IMR-90 (cell line): ENCODE results near the gene CNDP1. TPM values are rescaled to one million over a fixed set of nuclear protein-coding genes. Genes with fewer than 3 reads are reported as not detected.

ENCODE experiments used
- ATAC-seq: fragments of 200-7000 bp; cut with Tn5 transposase; 2 replicates; pipeline ENCODE4 v1.9.1; 2020; ENCODE audit warnings: low read depth, mild to moderate bottlenecking, moderate library complexity
- BruUV-seq: library from RNA; stranded (reverse); fragments of 400-500 nt; replicated peaks from 2 replicates; lab custom pipeline; 2021; lab: Mats Ljungman, UMichigan
- CTCF ChIA-PET: fragments of 300-600 bp; formaldehyde crosslinking; extraction: SDS; loops from one replicate; lab custom pipeline; 2021; ENCODE audit warnings: antibody characterized with exemption; lab: Yijun Ruan, JAX
- POLR2A ChIA-PET: fragments of 300-600 bp; sonication (Branson Sonifier 250); formaldehyde crosslinking; loops from one replicate; lab custom pipeline; 2022; ENCODE audit warnings: antibody characterized with exemption; ENCODE audit not compliant: unreplicated experiment; lab: Charles Lee
- DNase-seq: peaks from one replicate; pipeline ENCODE4 v3.0.0; 2013
- H2AFZ ChIP-seq: replicated peaks from 2 replicates; pipeline ENCODE3; 2013; ENCODE audit warnings: low read length, mild to moderate bottlenecking; ENCODE audit not compliant: poor library complexity
- H2AK5ac ChIP-seq: 2 replicates; pipeline ENCODE4 v1.6.1; 2013; ENCODE audit warnings: low read depth, low read length, inconsistent platforms
- H2AK9ac ChIP-seq: replicated peaks from 2 replicates; pipeline ENCODE3; 2013; ENCODE audit warnings: mild to moderate bottlenecking, low read depth, low read length, moderate library complexity; ENCODE audit not compliant: poor library complexity
- H2BK120ac ChIP-seq: 2 replicates; pipeline ENCODE4 v1.6.1; 2013; ENCODE audit warnings: low read depth, low read length, inconsistent platforms
- H2BK15ac ChIP-seq: 3 replicates; pipeline ENCODE4 v1.6.1; 2013; ENCODE audit warnings: low read depth, low read length, inconsistent platforms
- H2BK20ac ChIP-seq: 2 replicates; pipeline ENCODE4 v1.6.1; 2013; ENCODE audit warnings: low read depth, mild to moderate bottlenecking, inconsistent platforms, low read length, moderate library complexity
- H2BK5ac ChIP-seq: 2 replicates; pipeline ENCODE4 v1.6.1; 2013; ENCODE audit warnings: mild to moderate bottlenecking, low read depth, low read length, inconsistent platforms; ENCODE audit not compliant: poor library complexity, severe bottlenecking
- H3K14ac ChIP-seq: replicated peaks from 2 replicates; pipeline ENCODE4 v1.6.1; 2013; ENCODE audit warnings: low read depth, low read length, inconsistent platforms
- H3K18ac ChIP-seq: 2 replicates; pipeline ENCODE4 v1.6.1; 2013; ENCODE audit warnings: low read depth, low read length, control low read depth
- H3K23ac ChIP-seq: 2 replicates; pipeline ENCODE4 v1.6.1; 2013; ENCODE audit warnings: low read depth, low read length, inconsistent platforms
- H3K27ac ChIP-seq: 2 replicates; pipeline ENCODE4 v1.5.1; 2013; ENCODE audit warnings: mild to moderate bottlenecking, control low read depth, low read length; ENCODE audit not compliant: insufficient read depth
- H3K27me3 ChIP-seq: 2 replicates; pipeline ENCODE4 v1.6.1; 2013; ENCODE audit warnings: low read length; ENCODE audit not compliant: control insufficient read depth, insufficient read depth
- H3K36me3 ChIP-seq: 2 replicates; pipeline ENCODE4 v1.6.1; 2013; ENCODE audit warnings: low read length, mixed read lengths; ENCODE audit not compliant: control insufficient read depth, insufficient read depth
- H3K4ac ChIP-seq: 2 replicates; pipeline ENCODE4 v1.6.1; 2013; ENCODE audit warnings: low read depth, low read length, inconsistent platforms
- H3K4me1 ChIP-seq: 2 replicates; pipeline ENCODE4 v1.6.1; 2013; ENCODE audit warnings: low read length, mixed read lengths; ENCODE audit not compliant: control insufficient read depth, insufficient read depth
- H3K4me2 ChIP-seq: 2 replicates; pipeline ENCODE4 v1.6.1; 2013; ENCODE audit warnings: low read depth, mild to moderate bottlenecking, control low read depth, low read length, moderate library complexity
- H3K4me3 ChIP-seq: 2 replicates; pipeline ENCODE4 v1.5.1; 2013; ENCODE audit warnings: low read depth, mild to moderate bottlenecking, control low read depth, low read length, moderate library complexity; ENCODE audit not compliant: insufficient read depth
- H3K56ac ChIP-seq: 2 replicates; pipeline ENCODE4 v1.6.1; 2013; ENCODE audit warnings: low read length, inconsistent platforms; ENCODE audit not compliant: insufficient read depth; ENCODE audit errors: extremely low read depth
- H3K79me1 ChIP-seq, 2 experiments: 2 replicates each; pipeline ENCODE4 v1.6.1; 2013; ENCODE audit warnings: low read length in 2 of 2, inconsistent platforms in 1 of 2, low read depth in 1 of 2
- H3K9ac ChIP-seq: 2 replicates; pipeline ENCODE4 v1.6.1; 2013; ENCODE audit warnings: low read depth, low read length, control low read depth
- H3K9me1 ChIP-seq: 2 replicates; pipeline ENCODE4 v1.6.1; 2013; ENCODE audit warnings: low read length, inconsistent platforms; ENCODE audit not compliant: insufficient read depth
- H3K9me3 ChIP-seq: 2 replicates; pipeline ENCODE4 v1.6.1; 2013; ENCODE audit warnings: low read length; ENCODE audit not compliant: control insufficient read depth, insufficient read depth
- H4K20me1 ChIP-seq: 2 replicates; pipeline ENCODE4 v1.6.1; 2013; ENCODE audit warnings: low read length, inconsistent platforms; ENCODE audit not compliant: insufficient read depth
- H4K5ac ChIP-seq: 2 replicates; pipeline ENCODE4 v1.6.1; 2013; ENCODE audit warnings: mild to moderate bottlenecking, low read depth, low read length, control low read depth
- H4K8ac ChIP-seq, 2 experiments: 2 replicates each; pipeline ENCODE4 v1.6.1; 2013; ENCODE audit warnings: low read depth in 2 of 2, low read length in 2 of 2, control low read depth in 1 of 2, inconsistent platforms in 1 of 2
- H4K91ac ChIP-seq: 2 replicates; pipeline ENCODE4 v1.6.1; 2013; ENCODE audit warnings: low read depth, low read length, inconsistent platforms; ENCODE audit not compliant: insufficient read depth
- BHLHE40 ChIP-seq: fragments of 150-350 bp; IDR thresholded peaks from 2 replicates; pipeline ENCODE4 v1.6.1; 2016; ENCODE audit warnings: mild to moderate bottlenecking, low read depth, low read length
- CEBPB ChIP-seq: IDR thresholded peaks from 2 replicates; pipeline ENCODE4 v1.6.1; 2012; ENCODE audit warnings: low read depth, low read length, improper control_type of control experiment
- CHD1 ChIP-seq: IDR thresholded peaks from 2 replicates; pipeline ENCODE4 v1.6.1; 2012; ENCODE audit warnings: low read depth, low read length, improper control_type of control experiment
- FOS ChIP-seq: fragments of 150-350 bp; IDR thresholded peaks from 2 replicates; pipeline ENCODE4 v1.6.1; 2016; ENCODE audit warnings: low read depth, low read length
- MAFK ChIP-seq: IDR thresholded peaks from 2 replicates; pipeline ENCODE4 v1.6.1; 2012; ENCODE audit warnings: low read depth, low read length, improper control_type of control experiment
- MAZ ChIP-seq: IDR thresholded peaks from 2 replicates; pipeline ENCODE4 v1.6.1; 2012; ENCODE audit warnings: low read depth, mild to moderate bottlenecking, low read length, improper control_type of control experiment, moderate library complexity, borderline replicate concordance
- MXI1 ChIP-seq: IDR thresholded peaks from 2 replicates; pipeline ENCODE4 v1.6.1; 2012; ENCODE audit warnings: low read depth, mild to moderate bottlenecking, low read length, moderate library complexity, borderline replicate concordance
- POLR2A ChIP-seq: IDR thresholded peaks from 2 replicates; pipeline ENCODE4 v1.6.1; 2012; ENCODE audit warnings: mild to moderate bottlenecking, low read depth, low read length
- RAD21 ChIP-seq: IDR thresholded peaks from 2 replicates; pipeline ENCODE4 v1.6.1; 2012; ENCODE audit warnings: low read length, improper control_type of control experiment
- RCOR1 ChIP-seq: IDR thresholded peaks from 2 replicates; pipeline ENCODE4 v1.6.1; 2012; ENCODE audit warnings: mild to moderate bottlenecking, low read length, improper control_type of control experiment; ENCODE audit not compliant: insufficient replicate concordance
- RFX5 ChIP-seq: IDR thresholded peaks from 2 replicates; pipeline ENCODE4 v1.8.0; 2012; ENCODE audit warnings: low read depth, mild to moderate bottlenecking, low read length, moderate library complexity
- SMC3 ChIP-seq: fragments of 150-350 bp; IDR thresholded peaks from 2 replicates; pipeline ENCODE4 v1.6.1; 2016; ENCODE audit warnings: low read depth, mild to moderate bottlenecking, antibody characterized with exemption, low read length, moderate library complexity
- WGBS, 2 experiments: methylation state at CpG; one replicate each; pipeline versions ENCODE4 v1.1.5 to v1.1.7; 2013; ENCODE audit warnings: missing lambda C conversion rate in 2 of 2; ENCODE audit not compliant: insufficient read length in 1 of 2; ENCODE audit errors: extremely low coverage in 2 of 2; 5-methylcytosine and 5-hydroxymethylcytosine counted together
- dilution Hi-C: fragments of 300-500 bp; cut with HindIII; formaldehyde crosslinking; loops from one replicate; pipeline ENCODE4 v1.14.3; 2018; ENCODE audit warnings: low sequenced_read_pairs; ENCODE audit not compliant: unreplicated experiment
- in situ Hi-C: fragments of 300-500 bp; cut with MboI; formaldehyde crosslinking; loops from 3 replicates; pipeline ENCODE4 v1.14.3; 2019; ENCODE audit warnings: low sequenced_read_pairs, inconsistent platforms, mixed read lengths
- intact Hi-C: fragments of 100-400 bp; cut with micrococcal nuclease; formaldehyde crosslinking; loops from 2 replicates; pipeline ENCODE4 v1.10.0; 2022
- polyA plus RNA-seq, 3 experiments: library from polyadenylated mRNA; depleted of rRNA; stranded (reverse); fragments of >200 nt; gene quantifications; 2 replicates each; pipeline ENCODE4 v1.2.3, GENCODE V29; 2012; ENCODE audit warnings: low replicate concordance in 1 of 3
- total RNA-seq: library from RNA; depleted of rRNA; stranded (reverse); fragments of >200 nt; gene quantifications from 2 replicates; pipeline ENCODE4 v1.2.3, GENCODE V29; 2012
- TF ChIP-seq, protein P1 (sequence below): fragments of 150-350 bp; IDR thresholded peaks from 2 replicates; pipeline ENCODE4 v1.6.1; 2016; ENCODE audit warnings: low read depth, mild to moderate bottlenecking, low read length, moderate library complexity, borderline replicate concordance
- TF ChIP-seq, protein P2 (sequence below): conservative IDR thresholded peaks from 2 replicates; pipeline ENCODE4 v1.5.1; 2012; ENCODE audit warnings: mild to moderate bottlenecking, low read depth, low read length, improper control_type of control experiment
- TF ChIP-seq, protein P3 (sequence below): fragments of 150-350 bp; IDR thresholded peaks from 2 replicates; pipeline ENCODE4 v1.6.1; 2017; ENCODE audit warnings: mild to moderate bottlenecking, antibody characterized with exemption, low read length, low read depth

Gene CNDP1
- total and polyA plus RNA-seq, 2 of the 4 experiments (the other 2 are of a cell fraction) = not detected

DNA sequence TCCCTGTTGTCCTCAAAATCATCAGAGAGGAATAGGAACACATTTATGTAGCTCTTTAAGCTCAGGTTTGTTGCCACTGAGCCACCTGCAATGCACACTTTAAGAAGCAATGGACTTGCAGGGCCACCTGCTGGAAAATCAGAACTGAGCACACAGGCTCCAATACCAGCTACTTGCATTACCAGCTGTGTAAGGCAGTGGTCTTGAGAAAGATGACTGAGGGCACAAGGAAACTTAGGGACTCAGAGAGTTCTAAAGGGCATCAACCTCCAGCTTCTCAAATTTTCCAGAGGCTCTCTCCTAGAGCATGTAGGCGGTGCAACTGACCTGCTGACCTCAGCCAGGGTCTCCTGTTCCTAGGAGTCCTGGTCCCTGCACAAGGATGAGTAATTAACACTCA lies 40.6 kb upstream of the CNDP1 start:
- ATAC-seq = no peak
- no peak overlapping the region for H2BK120ac ChIP-seq
- intact Hi-C loops (no loop called here), in situ Hi-C loops (no loop called here), dilution Hi-C loops (no loop called here)
- H2AK5ac ChIP-seq = no peak overlapping the region
- no peak overlapping the region for H2AK9ac ChIP-seq
- H2BK15ac ChIP-seq = no peak overlapping the region
- no peak overlapping the region for H4K91ac ChIP-seq
- H4K8ac ChIP-seq = no peak overlapping the region
- no peak overlapping the region for H3K56ac ChIP-seq
- no peak for TF ChIP-seq MXI1
- 0 out of 2 replicates have a peak, but pooled peaks have one; percentile 25 for TF ChIP-seq SMC3
- TF ChIP-seq MAFK = no peak
- TF ChIP-seq, protein P1, sequence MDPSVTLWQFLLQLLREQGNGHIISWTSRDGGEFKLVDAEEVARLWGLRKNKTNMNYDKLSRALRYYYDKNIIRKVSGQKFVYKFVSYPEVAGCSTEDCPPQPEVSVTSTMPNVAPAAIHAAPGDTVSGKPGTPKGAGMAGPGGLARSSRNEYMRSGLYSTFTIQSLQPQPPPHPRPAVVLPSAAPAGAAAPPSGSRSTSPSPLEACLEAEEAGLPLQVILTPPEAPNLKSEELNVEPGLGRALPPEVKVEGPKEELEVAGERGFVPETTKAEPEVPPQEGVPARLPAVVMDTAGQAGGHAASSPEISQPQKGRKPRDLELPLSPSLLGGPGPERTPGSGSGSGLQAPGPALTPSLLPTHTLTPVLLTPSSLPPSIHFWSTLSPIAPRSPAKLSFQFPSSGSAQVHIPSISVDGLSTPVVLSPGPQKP = no peak
- no peak for TF ChIP-seq RCOR1
- no peak for TF ChIP-seq CEBPB
- TF ChIP-seq FOS = no peak
- no peak for TF ChIP-seq MAZ
- TF ChIP-seq, protein P2, sequence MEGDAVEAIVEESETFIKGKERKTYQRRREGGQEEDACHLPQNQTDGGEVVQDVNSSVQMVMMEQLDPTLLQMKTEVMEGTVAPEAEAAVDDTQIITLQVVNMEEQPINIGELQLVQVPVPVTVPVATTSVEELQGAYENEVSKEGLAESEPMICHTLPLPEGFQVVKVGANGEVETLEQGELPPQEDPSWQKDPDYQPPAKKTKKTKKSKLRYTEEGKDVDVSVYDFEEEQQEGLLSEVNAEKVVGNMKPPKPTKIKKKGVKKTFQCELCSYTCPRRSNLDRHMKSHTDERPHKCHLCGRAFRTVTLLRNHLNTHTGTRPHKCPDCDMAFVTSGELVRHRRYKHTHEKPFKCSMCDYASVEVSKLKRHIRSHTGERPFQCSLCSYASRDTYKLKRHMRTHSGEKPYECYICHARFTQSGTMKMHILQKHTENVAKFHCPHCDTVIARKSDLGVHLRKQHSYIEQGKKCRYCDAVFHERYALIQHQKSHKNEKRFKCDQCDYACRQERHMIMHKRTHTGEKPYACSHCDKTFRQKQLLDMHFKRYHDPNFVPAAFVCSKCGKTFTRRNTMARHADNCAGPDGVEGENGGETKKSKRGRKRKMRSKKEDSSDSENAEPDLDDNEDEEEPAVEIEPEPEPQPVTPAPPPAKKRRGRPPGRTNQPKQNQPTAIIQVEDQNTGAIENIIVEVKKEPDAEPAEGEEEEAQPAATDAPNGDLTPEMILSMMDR = peak; percentile 37
- no peak for TF ChIP-seq CHD1
- TF ChIP-seq, protein P3, sequence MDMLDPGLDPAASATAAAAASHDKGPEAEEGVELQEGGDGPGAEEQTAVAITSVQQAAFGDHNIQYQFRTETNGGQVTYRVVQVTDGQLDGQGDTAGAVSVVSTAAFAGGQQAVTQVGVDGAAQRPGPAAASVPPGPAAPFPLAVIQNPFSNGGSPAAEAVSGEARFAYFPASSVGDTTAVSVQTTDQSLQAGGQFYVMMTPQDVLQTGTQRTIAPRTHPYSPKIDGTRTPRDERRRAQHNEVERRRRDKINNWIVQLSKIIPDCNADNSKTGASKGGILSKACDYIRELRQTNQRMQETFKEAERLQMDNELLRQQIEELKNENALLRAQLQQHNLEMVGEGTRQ = no peak
- TF ChIP-seq BHLHE40 = no peak
- TF ChIP-seq RAD21 = peak; percentile 45
- TF ChIP-seq RFX5 = no peak
- TF ChIP-seq POLR2A = no peak
- H2BK20ac ChIP-seq = no peak overlapping the region
- H3K14ac ChIP-seq = no peak overlapping the region
- CTCF ChIA-PET = interaction anchor here (0.7 to 1.6 kb wide), 4 partner anchors 11 to 146 kb away, joined by 3 to 20 read pairs (median 4); no protein-coding TSS in a partner anchor
- no CpG with 5 or more reads among the region's 1 CpG for WGBS, 2 experiments
- no peak overlapping the region for H4K5ac ChIP-seq
- peak; percentile 55 for DNase-seq
- no TSS peak for BruUV-seq
- POLR2A ChIA-PET = no interaction called here
- 0 out of 2 replicates have a peak, but pooled peaks cover under 1% of the 10 kb centered on the region for H3K36me3 ChIP-seq
- H3K27me3 ChIP-seq = peaks cover 2% of the 10 kb centered on the region; the same call in 1 of the 2 replicates
- H3K4me2 ChIP-seq = no peak overlapping the region
- H3K9me3 ChIP-seq = peaks cover 3% of the 10 kb centered on the region; the same call in 1 of the 2 replicates
- no peaks in the 10 kb centered on the region for H4K20me1 ChIP-seq
- H2AFZ ChIP-seq = peak overlapping the region; percentile 44
- no peak overlapping the region for H3K23ac ChIP-seq
- no peak overlapping the region for H3K4ac ChIP-seq
- no peak overlapping the region for H3K27ac ChIP-seq
- H3K9ac ChIP-seq = no peak overlapping the region
- H3K4me3 ChIP-seq = no peak overlapping the region
- H3K4me1 ChIP-seq = peaks cover 5% of the 10 kb centered on the region; the same call in 1 of the 2 replicates
- peaks cover 16 to 20% of the 10 kb centered on the region in 2 experiments for H3K79me1 ChIP-seq
- no peak overlapping the region for H3K18ac ChIP-seq
- H3K9me1 ChIP-seq = peaks cover 4% of the 10 kb centered on the region; the same call in 1 of the 2 replicates
- H2BK5ac ChIP-seq = no peak overlapping the region
